Activated CD4-positive, alpha-beta T cell treated with anti-CD3 and anti-CD28 coated beads, Interleukin-2, amount 50 U/mL, for 4 hours (primary cell): ENCODE measurements around the gene XIRP2.
"Not testable (repeated sequence)": the region's sequence is repeated elsewhere in the genome, so short reads cannot be mapped to it uniquely, and the experiment has no call there.

Source experiments
- DNase-seq, 2 experiments: peaks; one replicate each; pipeline ENCODE4 v3.0.0-alpha.2; 2020

The XIRP2 gene

DNA sequence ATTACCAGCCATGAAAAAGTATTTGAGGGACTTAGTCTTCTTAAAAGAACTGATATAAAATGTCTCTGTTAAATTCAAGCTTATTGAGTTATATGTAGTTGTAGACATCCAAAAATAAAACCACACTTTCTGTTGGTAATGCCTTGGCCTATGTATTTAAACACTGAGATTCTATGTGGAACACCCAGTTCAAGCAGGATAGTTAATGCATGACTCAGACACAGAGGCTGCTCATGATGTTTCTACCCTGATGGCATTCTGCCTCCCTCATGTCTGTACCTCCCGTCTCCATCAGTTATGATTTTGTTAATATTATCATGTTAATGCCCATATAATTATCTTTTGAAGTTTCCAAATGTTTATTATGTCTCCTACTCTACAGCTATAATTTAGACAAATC, 164.5 kb downstream of the XIRP2 start:
- no peak for DNase-seq

DNA sequence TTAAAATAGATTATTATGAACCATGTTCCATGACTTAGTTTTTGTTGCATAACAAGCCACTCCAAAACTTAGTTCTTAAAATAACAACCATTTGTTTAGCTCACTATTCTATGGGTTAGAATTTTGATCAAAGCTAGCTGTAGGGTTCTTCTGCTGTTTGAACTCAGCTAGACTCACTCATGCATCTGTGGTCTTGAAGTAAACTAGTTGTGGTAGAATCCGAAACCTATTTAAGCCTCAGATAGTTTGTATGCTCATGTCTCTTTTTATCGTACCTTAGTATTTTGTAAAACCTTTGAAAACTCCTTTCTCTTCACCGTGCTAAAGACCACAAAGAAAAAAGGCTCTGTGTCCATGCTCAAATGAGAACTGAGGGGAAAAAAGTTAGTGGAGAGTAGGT, 166.6 kb downstream of the XIRP2 start:
- DNase-seq = no peak

DNA sequence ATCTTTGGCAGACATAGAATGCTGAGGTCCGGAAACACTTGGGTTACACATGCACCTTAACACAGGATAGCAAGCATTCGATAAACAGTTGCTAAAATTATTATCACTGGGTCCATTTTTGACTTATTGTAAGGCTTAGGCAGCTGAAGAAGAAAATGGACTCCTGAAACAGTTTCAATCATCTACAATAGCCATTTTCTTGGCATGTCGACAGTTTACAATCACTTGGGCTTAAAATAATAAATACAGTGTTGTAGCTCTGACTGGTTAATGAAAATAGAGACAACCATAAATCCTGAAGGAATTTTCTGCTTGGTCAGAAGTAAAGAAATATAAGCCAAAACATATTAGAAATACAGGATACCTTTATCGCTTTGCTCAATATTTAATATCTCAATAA, 169.2 kb downstream of the XIRP2 start:
- no peak for DNase-seq

DNA sequence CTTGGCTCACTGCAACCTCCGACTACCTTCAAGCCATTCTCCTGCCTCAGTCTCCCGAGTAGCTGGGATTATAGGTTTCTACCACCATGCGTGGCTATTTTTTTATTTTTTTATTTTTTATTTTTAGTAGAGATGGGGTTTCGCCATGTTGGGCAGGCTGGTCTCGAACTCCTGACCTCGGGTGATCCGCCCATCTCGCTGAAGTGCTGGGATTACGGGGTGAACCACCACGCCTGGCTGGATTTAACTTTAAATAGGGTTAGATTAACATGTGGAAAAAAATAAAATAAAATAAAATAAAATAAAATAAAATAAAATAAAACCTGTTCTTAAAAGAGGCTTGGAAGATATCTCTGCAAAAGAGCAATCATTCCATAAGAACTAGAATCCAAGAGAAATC, 170.9 kb downstream of the XIRP2 start:
- DNase-seq = no peak

DNA sequence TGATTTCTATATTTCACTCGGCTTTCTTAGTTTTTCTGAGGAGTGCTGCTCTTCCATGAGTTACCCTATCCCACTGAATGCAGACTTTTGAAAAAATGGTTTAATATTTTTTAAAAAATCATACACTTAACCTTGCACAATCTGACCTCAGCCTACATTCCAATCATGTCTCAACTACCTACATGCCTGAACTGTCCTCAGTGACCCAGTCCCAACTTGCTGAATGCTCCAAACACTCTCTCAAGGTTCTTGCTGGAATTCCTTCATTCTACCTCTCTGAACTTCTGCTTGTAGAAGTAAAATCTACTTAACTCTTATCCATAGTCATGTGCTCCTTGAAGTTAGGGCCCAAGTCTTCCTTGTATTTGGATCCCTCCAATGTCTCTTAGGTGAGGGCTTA, 181.6 kb downstream of the XIRP2 start:
- DNase-seq = no peak

DNA sequence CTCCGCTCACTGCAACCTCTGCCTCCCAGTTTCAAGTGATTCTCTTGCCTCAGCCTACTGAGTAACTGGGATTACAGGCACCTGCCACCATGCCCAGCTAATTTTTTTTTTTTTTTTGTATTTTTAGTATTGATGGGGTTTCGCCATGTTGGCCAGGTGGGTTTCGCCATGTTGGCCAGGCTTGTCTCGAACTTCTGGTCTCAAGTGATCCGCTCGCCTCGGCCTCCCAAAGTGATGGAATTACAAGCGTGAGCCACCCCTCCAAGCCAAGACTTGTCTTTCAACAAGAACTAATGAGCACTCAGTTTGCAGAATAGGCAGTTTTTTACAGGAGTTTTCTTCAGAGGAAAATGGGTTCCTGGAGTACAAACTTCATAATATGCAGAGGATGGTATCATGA, 187.4 kb downstream of the XIRP2 start:
- not testable (repeated sequence) for DNase-seq

DNA sequence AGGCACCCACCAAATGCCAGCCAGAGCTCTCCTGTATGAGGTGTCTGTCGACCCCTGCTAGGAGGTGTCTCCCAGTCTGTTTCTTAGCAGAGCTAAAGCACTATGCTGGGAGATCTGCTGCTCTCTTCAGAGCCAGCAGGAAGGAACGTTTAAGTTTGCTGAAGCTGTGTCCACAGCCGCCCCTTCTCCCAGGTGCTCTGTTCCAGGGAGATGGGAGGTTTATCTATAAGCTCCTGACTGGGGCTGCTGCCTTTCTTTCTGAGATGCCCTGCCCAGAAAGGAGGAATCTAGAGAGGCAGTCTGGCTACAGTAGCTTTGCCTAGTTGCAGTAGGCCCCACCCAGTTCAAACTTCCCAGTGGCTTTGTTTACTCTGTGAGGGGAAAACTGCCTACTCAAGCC, 210.7 kb downstream of the XIRP2 start:
- DNase-seq = not testable (repeated sequence)

DNA sequence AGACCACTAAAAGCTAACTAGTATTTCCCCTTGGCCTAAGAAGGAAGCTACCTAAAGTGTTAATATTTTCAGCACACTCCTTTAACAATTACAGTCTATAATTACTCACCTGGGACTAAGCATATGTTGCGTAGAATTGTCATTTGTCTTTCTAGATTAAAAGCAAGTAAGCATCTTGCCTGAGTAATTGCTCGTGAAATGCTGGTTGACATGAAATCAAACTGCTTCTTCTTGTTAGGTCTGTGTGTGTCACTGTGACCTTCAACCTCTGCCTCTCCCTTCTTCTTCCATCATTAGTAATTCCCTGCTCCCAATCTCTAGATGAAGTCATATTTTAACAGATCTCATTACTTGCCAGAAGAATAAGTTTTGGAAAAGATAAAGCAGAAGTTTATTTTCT, 212.2 kb downstream of the XIRP2 start:
- no peak for DNase-seq

DNA sequence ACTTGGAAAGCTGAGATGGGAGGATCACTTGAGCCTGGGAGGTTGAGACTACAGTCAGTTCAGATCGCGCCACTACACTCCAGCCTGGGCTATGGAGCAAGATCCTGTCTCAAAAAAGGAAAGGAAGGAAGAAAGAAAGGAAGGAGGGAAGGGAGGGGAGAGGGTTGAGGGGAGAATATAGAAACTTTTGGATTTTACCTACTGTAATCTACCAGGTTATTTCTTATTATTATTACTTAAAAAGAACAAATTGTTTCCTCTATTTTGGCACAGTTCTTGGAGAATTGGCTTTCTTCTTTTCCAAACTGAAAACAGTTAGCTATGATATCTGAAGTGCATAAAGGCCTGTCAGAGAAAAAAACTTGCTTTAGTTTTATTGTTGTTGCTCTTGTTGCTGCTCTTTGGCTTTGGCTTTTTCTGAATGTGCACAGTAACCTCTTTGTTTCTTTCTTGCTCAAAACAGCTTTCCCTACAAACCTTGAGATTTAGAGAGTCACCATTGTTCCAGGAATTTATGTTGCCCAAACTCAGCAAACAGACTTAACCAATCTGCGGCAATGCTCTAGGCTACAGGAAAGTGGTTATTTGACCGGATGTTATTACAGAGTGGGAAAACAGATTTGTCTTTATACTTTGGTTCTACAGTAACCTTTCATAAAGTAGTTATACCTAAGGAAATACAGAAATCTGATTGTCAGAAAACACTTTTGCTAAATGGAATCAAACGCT, 214.9 kb downstream of the XIRP2 start:
- DNase-seq = no peak

DNA sequence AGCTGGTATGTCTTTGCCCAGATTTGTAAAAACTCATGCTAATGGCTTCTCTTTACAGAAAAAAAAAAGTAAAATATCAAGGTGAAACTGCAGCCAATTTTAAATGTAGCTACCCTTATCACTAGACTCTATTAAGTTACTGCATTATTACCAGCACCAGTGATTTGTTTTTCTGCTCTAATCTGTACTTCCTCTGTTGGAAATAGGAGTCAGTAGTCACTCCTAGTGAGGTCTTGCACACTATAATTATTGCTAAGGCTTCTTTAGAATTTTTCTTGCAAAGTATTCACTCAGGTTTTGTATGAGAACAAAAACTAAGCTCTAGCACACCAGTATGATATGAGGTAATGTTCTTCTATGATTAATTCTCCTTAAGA, 215.5 kb downstream of the XIRP2 start:
- no peak for DNase-seq

DNA sequence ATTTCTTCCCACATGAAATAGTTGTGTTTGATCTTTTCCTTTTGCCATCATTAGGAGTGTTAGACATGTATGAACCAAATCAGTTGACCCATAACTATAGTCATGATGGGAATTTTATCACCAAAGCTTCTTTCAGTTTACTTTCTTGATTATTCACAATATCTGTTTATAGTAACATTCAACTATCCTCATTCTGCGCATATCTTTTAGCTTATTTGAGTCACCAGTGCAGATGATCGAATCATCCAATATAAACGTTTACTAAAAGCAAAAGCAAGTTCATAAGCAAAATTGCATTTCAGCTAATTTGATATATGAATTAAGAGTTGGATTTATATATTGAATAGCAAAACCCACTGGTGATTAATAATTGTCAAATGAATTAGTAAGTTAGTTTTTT, 216.4 kb downstream of the XIRP2 start:
- DNase-seq = no peak

DNA sequence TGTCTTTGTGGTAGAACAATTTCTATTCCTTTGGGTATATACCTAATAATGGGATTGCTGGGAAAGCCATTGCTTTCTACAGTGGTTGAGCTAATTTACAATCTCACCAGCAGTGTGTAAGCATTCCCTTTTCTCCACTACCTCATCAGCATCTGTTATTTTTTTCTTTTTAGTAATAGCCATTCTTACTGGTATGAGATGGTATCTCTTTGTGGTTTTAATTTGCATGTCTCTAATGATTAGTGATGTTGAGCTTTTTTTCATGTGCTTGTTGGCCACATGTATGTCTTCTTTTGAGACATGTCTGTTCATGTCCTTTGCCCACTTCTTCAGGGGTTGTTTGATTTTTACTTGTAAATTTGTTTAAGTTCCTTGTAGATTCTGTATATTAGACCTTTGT, 221.4 kb downstream of the XIRP2 start:
- DNase-seq = not testable (repeated sequence)

DNA sequence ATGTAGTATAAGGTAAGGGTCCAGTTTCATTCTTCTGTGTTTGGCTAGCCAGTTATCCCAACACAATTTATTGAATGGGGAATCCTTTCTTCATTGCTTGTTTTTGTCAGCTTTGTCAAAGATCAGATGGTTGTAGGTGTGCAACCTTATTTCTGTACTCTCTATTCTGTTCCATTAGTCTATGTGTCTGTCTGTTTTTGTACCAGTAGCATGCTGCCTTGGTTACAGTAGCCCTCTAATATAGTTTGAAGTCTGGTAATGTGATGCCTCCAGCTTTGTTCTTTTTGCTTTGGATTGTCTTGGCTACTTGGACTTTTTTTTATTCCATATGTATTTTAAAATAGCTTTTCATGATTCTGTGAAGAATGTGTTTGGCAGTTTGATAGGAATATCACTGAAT, 222.1 kb downstream of the XIRP2 start:
- no peak for DNase-seq

DNA sequence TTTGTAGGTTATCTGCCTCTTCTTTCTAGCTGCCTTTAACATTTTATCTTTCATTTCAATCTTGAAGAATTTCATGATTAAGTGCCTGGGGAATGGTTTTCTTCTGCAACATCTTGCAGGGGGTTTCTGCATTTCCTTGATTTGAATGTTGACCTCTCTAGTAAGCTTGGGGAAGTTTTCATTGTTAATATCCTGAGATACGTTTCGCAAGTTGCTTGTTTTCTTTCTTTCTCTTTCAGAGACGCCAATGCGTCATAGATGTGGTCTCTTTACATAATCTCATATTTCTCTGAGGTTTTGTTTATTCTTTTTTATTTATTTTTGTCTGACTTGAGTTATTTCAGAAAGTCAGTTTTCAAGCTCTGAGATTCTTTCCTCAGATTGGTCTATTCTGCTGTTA, 225.7 kb downstream of the XIRP2 start:
- DNase-seq = no peak

DNA sequence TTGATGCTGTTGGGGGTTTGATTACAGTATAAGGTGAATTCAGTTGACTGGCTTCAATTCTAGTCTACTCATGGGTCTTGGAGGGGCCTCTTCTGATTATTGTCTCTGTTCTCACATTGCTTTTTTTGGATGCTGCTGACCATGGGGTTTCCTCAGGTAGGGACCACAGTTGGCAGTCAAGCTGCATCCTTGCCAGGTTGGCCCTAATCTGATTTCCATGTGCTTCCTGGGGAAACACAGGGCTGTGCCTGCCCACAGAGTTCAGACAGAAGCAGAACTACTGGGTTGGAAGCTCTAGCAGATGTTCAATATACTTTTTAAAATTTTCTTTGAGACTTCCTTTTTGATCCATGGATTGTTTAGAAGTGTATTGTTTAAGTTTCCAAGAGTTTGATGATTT, 227.3 kb downstream of the XIRP2 start:
- no peak for DNase-seq

DNA sequence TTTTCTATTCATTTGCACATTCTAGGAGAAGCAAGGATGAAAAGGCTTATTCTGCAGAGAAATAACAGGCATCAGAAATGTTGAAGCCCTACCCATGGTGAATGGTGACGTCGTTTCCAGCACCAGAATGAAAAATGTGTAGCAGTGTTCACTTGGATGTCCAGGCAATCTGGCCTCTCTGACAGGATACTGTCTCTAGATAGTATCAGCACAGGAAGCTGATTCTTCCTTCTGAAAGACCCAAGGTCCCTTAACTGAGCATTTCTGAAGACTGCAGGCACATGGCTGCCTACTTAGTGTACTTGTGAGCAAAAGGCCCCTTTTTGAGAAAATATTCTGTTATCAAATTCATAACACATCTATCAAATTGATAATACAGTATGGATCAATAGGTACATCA, 234.1 kb downstream of the XIRP2 start:
- no peak for DNase-seq

DNA sequence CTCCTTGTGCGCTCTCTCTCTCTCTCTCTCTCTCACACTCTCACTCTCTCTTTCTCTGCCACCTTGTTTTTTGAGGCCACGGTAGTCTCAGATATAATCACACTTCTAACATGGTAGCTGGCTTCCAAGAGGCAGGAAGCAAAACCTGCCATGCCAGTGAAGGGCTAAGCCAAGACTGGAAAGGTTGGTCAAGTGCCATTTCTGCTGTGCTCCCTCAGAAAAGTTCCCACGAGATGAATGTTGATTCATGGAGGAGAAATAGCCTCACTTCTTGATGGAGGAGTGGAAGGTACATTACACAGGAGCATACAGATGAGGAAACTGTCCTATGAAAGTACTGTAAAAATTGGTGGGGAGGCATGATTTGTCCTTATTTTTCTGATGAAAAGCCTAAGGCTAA, 237.9 kb downstream of the XIRP2 start:
- no peak for DNase-seq

DNA sequence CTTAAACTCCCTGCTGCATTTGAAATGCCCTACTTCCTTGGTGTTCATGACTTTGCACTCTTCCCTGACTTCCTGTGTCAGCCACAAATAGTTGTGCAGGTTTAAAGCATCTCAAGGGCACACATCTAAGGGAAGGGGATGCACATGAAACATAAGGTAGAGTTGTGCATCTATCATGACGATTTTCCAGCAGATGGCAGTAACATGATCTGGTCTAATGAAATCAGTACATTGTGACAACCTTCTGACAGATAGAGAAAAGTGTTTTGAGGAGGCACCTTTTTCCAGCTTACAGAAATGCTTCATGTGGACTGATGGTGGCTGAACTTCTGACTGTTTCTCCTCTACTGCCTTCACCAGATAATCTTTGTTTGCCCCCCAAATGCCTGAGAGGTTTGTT, 238.9 kb downstream of the XIRP2 start:
- DNase-seq = no peak

DNA sequence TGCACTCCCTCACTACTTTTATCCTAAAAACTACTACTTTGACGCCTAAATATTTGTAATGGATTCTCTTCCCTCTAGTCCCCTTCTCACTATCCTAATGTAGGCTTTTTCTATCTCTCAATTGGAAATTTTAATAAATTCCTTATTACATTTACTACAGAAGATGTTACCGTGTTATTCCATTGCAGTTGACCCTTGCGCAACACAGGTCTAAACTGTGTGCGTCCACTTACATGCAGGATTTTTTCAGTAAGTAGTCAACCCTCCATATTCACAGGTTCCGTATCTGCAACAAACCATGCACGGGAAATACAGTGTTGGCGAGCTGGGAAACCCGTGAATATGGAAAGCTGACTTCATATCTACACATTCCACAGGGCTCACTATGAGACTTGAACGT, 239.8 kb downstream of the XIRP2 start:
- DNase-seq = no peak

DNA sequence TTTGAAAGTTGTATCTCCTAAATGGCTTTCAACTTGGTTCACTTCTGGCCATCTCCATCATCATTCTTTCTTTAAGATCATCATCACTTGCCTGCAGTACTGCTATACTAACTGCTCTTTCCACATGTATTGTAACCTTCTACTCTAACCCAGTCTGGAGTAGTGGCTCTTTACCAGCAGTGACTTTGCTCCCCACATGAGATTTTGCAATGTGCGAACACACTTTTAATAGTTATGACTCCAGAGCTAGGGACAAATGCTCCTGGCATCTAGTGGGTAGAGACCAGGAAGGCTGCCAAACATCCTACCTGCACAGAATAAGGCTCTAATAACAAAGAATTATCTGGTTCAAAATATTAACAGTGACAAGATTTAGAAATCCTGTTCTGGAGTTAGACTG, 243.8 kb downstream of the XIRP2 start:
- no peak for DNase-seq

DNA sequence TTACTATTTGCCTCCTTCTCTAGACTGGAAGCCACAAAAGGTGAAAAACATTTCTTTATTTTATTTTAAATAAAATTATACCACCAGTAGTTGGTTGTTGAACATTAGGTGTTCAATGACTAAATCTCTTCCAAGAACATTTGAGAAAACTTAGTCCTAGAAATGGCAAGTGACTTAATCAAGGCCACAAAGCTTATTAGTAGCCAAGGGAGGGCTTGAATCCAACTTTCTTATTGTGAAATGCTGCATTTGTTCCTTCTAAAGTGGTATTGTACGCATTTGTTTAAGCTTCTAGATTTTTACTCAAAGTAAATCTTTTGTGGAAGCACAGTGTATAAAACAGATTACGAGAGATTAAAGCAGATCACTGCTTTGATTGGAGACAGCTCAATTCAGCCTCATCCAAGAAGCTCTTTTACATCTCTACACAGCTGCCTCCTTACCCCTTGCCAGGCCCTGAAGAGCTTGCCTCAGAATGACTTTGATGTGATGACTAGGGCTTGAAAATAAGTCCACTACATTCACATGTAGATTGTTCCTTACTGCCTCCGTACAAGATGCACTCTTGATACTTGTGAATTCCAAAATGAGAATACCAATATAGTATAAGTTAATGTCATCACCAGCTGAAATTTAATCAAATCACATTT, 244.8 kb downstream of the XIRP2 start:
- no peak for DNase-seq

DNA sequence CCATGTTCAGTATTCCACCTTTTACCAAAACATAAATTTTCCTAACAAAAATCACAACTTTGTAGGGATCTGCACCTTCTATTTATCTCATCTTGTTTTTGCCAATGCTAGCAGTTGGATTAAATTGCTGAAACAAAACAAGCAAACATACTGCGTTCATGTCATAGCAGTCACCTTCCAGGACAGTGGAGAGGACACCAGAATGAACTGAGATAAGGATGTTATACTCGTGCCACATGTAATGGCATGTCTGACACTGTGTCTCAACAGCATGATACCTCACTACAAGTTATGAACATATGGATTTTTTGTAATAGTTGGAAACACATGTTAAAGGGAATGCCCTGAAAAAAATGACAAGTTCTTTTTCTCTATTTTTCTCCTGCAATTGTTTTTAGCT, 245.3 kb downstream of the XIRP2 start:
- no peak for DNase-seq

DNA sequence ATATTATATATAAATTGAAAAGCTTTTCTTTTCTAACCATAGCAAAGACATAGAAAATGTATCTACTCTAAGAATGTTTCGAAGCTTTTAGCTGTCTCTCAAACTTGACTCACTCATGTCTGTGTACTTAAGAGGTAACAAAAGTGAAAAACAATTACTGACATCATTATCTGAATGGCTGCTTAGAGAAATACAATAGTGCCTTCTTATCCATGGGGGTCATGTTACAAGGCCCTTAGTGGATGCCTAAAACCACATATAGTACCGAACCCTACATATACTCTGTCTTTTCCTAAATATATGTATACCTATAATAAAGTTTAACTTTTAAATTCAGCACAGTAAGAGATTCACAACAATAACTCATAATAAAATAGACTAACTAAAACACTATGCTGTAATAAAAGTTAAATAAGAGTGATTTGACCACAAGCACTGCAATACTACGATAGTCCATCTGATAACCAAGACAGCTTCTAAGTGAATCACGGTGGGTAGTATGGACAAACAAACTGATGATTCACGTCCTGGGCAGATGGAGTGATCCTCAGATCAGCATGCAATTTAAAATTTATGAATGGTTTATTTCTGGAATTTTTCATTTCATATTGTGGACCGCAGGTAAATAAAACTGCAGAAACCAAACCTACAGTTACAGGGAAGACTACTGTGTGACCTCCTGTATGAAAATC, 246.2 kb downstream of the XIRP2 start:
- DNase-seq = no peak

DNA sequence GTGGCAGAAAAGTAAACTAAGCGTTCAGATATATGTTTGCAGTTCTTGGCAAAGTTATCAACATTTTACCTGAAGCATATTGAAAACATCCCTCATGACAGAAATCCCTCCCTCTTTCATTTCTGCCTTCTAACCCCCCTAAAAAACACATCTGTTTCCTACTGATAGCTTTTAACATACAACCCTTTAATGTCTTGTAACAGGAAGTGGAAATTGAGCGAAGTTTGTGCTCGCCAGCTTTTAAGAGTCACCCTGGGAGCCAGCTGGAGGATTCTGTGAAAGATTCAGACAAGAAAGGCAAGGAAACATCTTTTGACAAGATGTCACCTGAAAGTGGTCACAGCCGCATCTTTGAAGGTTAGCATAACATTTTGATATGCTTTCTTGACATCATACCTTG, 247.4 kb downstream of the XIRP2 start:
- no peak for DNase-seq
